ENCODE measurements around the gene SLC30A4.

The SLC30A4 gene

DNA sequence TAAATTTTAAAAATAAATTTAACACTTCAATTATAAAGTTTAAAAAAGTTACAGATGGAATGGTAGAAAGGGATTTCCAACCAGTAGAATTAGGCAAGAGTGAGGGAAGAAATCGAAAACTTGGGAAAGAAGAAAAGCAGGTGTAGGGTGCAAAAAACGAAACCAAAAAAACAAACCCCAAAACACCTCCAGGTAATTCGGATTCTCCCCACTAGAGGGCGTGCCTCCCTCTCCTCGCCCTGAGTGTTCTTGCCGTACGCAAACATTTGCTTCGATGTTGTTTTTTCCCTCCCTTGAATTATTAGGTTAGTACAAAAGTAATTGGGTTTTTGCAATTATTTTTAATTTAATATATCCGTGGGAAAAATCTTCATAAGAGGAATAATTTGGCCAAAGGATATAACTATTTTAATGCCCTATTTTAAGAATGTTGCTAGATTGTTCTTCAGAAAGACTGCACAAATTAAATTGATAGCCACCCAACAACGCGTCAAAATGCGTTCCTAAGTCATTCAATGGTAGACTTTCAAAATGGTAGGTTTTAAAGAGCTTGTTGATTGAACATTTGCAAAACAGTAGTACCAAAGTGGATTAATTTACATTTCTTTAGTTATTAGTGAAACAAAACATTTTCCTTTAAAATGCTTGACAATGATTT is 63.7 kb downstream of the SLC30A4 start:
- no peak overlapping the region for H3K27ac ChIP-seq
- TF ChIP-seq, protein P1, sequence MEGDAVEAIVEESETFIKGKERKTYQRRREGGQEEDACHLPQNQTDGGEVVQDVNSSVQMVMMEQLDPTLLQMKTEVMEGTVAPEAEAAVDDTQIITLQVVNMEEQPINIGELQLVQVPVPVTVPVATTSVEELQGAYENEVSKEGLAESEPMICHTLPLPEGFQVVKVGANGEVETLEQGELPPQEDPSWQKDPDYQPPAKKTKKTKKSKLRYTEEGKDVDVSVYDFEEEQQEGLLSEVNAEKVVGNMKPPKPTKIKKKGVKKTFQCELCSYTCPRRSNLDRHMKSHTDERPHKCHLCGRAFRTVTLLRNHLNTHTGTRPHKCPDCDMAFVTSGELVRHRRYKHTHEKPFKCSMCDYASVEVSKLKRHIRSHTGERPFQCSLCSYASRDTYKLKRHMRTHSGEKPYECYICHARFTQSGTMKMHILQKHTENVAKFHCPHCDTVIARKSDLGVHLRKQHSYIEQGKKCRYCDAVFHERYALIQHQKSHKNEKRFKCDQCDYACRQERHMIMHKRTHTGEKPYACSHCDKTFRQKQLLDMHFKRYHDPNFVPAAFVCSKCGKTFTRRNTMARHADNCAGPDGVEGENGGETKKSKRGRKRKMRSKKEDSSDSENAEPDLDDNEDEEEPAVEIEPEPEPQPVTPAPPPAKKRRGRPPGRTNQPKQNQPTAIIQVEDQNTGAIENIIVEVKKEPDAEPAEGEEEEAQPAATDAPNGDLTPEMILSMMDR (conservative IDR thresholded peaks at IDR 0.05): peak; percentile 84
- no peak for TF ChIP-seq ZFX (IDR thresholded peaks at IDR 0.05)

DNA sequence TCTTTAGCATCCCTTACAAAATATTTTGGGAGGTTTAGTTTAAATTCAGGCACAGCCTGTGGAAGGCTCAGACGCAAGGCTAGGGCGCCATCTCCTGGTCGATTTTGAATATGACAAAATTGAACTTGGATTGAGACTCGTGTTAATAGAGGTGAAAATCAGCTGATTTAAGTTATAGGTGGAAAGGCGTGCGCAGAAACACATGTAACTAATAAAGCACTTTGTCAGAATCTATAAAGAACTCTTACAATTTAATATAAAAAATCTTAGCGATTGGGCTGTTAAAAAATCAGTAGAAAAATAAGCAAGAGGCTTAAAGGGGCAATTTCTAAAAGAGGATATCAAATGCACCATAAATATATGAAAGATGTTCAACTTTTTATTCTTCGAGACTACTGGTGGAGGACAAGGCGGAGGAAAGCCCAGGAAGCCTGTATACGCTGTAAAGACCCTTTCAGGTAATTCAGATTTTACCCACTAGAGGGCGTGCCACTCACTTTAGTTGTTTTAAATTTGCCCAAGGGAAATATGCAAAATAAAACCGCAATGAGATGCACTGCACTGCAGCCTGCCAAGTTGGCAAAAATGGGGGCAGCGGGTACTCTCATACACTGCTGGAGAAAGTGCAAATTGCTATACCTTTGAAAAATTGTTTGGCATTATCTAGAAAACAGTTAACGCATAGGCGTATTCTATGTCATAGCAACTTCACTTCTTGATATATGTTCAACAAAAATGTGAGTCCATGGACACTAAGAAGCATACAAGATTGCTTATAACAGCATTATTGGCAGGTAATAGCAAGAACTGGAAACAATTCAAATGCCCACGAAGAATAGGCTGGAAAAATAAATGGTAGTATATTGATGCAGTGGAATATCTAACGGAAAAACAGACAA is 64.7 kb downstream of the SLC30A4 start:
- no peak for TF ChIP-seq ZFX (IDR thresholded peaks at IDR 0.05)
- TF ChIP-seq, protein P1 (conservative IDR thresholded peaks at IDR 0.05): peak; percentile 90

GRCh38 chr15:45457220-45457619 is 65.3 kb downstream of the SLC30A4 start:
- H3K27ac ChIP-seq: no peak overlapping the region
- no peak for TF ChIP-seq ZFX (IDR thresholded peaks at IDR 0.05)
- TF ChIP-seq, protein P1 (conservative IDR thresholded peaks at IDR 0.05): no peak

More for the DNA sequence above, 64.7 kb downstream of the SLC30A4 start:
- H3K27ac ChIP-seq: no peak overlapping the region

- no peak overlapping the region for H3K27ac ChIP-seq
- TF ChIP-seq, protein P1 (conservative IDR thresholded peaks at IDR 0.05): no peak
- TF ChIP-seq ZFX (IDR thresholded peaks at IDR 0.05): no peak
Observed at GRCh38 chr15:45456212-45457106, 66.1 kb downstream of the SLC30A4 start.

- no peak for TF ChIP-seq ZFX (IDR thresholded peaks at IDR 0.05)
- TF ChIP-seq, protein P1 (conservative IDR thresholded peaks at IDR 0.05): no peak
- H3K27ac ChIP-seq: no peak overlapping the region
Observed at GRCh38 chr15:45454814-45455213, 67.7 kb downstream of the SLC30A4 start.

DNA sequence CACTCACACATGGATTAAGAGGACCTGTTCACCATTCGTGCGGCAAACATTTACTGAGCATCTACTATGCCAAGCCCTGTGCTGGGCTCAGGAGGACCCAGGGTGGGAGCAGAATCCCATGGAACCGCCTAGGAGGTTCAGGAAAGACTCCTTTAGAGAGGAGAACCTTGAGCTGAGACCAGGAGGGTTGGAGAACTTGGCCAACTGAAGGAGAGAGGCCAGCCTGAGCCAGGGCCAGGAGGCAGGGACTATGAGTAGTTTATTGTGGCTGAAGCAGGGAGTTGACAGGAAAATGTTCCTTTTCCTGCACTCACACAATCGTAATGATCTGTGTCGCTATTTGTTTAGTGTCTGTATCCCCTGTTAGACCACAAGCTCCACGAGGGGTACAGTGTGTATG is 71.3 kb downstream of the SLC30A4 start:
- TF ChIP-seq, protein P1 (conservative IDR thresholded peaks at IDR 0.05): no peak
- no peak for TF ChIP-seq ZFX (IDR thresholded peaks at IDR 0.05)
- H3K27ac ChIP-seq: no peak overlapping the region

All from C4-2B (cell line).